K562 (cell line): Measurements from ENCODE around the gene ASIC3. TPM values are rescaled to one million over a fixed set of nuclear protein-coding genes. Genes with fewer than 3 reads are reported as not detected.
A peak's percentile ranks its signal among the peaks of the same experiment; 100 is the strongest.

ENCODE experiments used
- AFF1 ChIP-seq, 2 experiments: fragments of 450-650 bp; IDR thresholded peaks; 2 replicates each; pipeline ENCODE4 v1.6.1; 2018; ENCODE audit warnings: mild to moderate bottlenecking in 2 of 2, low read depth in 1 of 2; ENCODE audit not compliant: partially characterized antibody in 2 of 2
- ARHGAP35 ChIP-seq: fragments of 450-650 bp; IDR thresholded peaks from 2 replicates; pipeline ENCODE4 v1.6.1; 2018; ENCODE audit not compliant: partially characterized antibody
- CTCF ChIP-seq, 3 experiments: IDR thresholded peaks in 2 of 3; conservative IDR thresholded peaks in 1 of 3; 2 replicates each; pipeline ENCODE4 v1.5.1; 2011 to 2012; ENCODE audit warnings: low read length in 3 of 3, mild to moderate bottlenecking in 3 of 3, control low read depth in 2 of 3, improper control_type of control experiment in 1 of 3, inconsistent platforms in 1 of 3, low read depth in 1 of 3, mixed read lengths in 1 of 3, moderate library complexity in 1 of 3; ENCODE audit not compliant: insufficient read depth in 2 of 3
- HCFC1 ChIP-seq: IDR thresholded peaks from 2 replicates; pipeline ENCODE4 v1.6.1; 2012; ENCODE audit warnings: low read depth, low read length, improper control_type of control experiment
- JUN ChIP-seq, 2 experiments: sonication (generic) in 1 of 2; formaldehyde crosslinking in 1 of 2; IDR thresholded peaks; 2 replicates each; pipeline versions ENCODE4 v1.6.1 to v1.8.0; 2012 to 2022; ENCODE audit warnings: borderline replicate concordance in 2 of 2, mild to moderate bottlenecking in 2 of 2, improper control_type of control experiment in 1 of 2, low read depth in 1 of 2, low read length in 1 of 2, missing genetic modification reagents in 1 of 2
- MYBL2 ChIP-seq, 2 experiments: fragments of 450-650 bp in 1 of 2; sonication (generic) in 1 of 2; formaldehyde crosslinking in 1 of 2; IDR thresholded peaks; 2 replicates each; pipeline versions ENCODE4 v1.6.1 to v1.8.1; 2017 to 2022; ENCODE audit warnings: borderline replicate concordance in 1 of 2, inconsistent platforms in 1 of 2, low read depth in 1 of 2, mild to moderate bottlenecking in 1 of 2, missing genetic modification reagents in 1 of 2, moderate library complexity in 1 of 2
- MYC ChIP-seq, 2 experiments: fragments of 250-450 bp in 1 of 2; sonication (Bioruptor Pico) in 1 of 2; IDR thresholded peaks; 2 replicates each; pipeline versions ENCODE4 v1.5.1 to v1.6.1; 2012 to 2021; ENCODE audit warnings: low read depth in 2 of 2, borderline replicate concordance in 1 of 2, improper control_type of control experiment in 1 of 2, low read length in 1 of 2, mild to moderate bottlenecking in 1 of 2, moderate library complexity in 1 of 2
- NFE2 ChIP-seq: IDR thresholded peaks from 2 replicates; pipeline ENCODE4 v1.6.1; 2014; ENCODE audit warnings: antibody characterized with exemption, low read depth
- PBX2 ChIP-seq, 2 experiments: IDR thresholded peaks in 1 of 2; conservative IDR thresholded peaks in 1 of 2; 2 replicates each; pipeline ENCODE4 v1.6.1; 2016; ENCODE audit warnings: low read depth in 2 of 2, mild to moderate bottlenecking in 1 of 2, missing compliant biosample characterization in 1 of 2, missing genetic modification characterization in 1 of 2, moderate library complexity in 1 of 2
- PRDM10 ChIP-seq: fragments of 450-650 bp; IDR thresholded peaks from 2 replicates; pipeline ENCODE4 v1.6.1; 2018; ENCODE audit not compliant: partially characterized antibody
- ZNF707 ChIP-seq: fragments of 250-450 bp; sonication (Bioruptor Pico); conservative IDR thresholded peaks from 2 replicates; pipeline ENCODE4 v1.8.0; 2022; ENCODE audit warnings: inconsistent platforms, mild to moderate bottlenecking, moderate library complexity
- polyA plus RNA-seq, 8 experiments: library from polyadenylated mRNA; depleted of rRNA in 4 of 8; stranded (reverse) in 5 of 8; unstranded in 3 of 8; fragments of >200 nt; fragmentation: Nextera tagmentation in 2 of 8; fragmentation: Illumina TruSeq in 1 of 8; extraction: Ambion mirVana in 2 of 8; extraction: Trizol in 1 of 8; gene quantifications; 2 replicates each; pipeline versions ENCODE4 v1.2.1 to v1.2.3, GENCODE V29; 2011 to 2014; ENCODE audit warnings: inconsistent platforms in 1 of 8, missing spikeins in 1 of 8
- total RNA-seq, 7 experiments: library from RNA; depleted of rRNA in 6 of 7; stranded (reverse); fragments of >200 nt in 6 of 7; fragmentation: Illumina TruSeq in 2 of 7; extraction: Trizol in 2 of 7; gene quantifications; 2 replicates each; pipeline versions ENCODE4 v1.2.1 to v1.2.3, GENCODE V29; 2011 to 2021; ENCODE audit warnings: low replicate concordance in 1 of 7

ASIC3 gene
- total and polyA plus RNA-seq, 9 of the 15 experiments (the other 6 are each of a cell fraction or from before 2014, with no cell fraction given): 0.11 to 5.0 (median 0.87) TPM

- TF ChIP-seq AFF1 (IDR thresholded peaks at IDR 0.05; ENCODE audit: low read depth in 1 of 2, partially characterized antibody in 2 of 2) (peak in 1 of 2 experiments; percentile 57), ARHGAP35 (no peak), ZNF707 (CRISPR knock-in tag) (no peak), NFE2 (peak; percentile 53; the same call in 1 of the 2 replicates), CTCF (IDR thresholded peaks at IDR 0.05 in 2 of 3, conservative IDR thresholded peaks at IDR 0.05 in 1 of 3; ENCODE audit: insufficient read depth in 2 of 3, low read depth in 1 of 3, low read length in 3 of 3) (peak; percentile 32 to 52 (median 47); a peak in 5 of 6 replicates), MYBL2 (IDR thresholded peaks at IDR 0.05; ENCODE audit: low read depth) (no peak), MYBL2 (CRISPR knock-in tag; IDR thresholded peaks at IDR 0.05; ENCODE audit: borderline replicate concordance) (no peak), HCFC1 (peak; percentile 60), JUN (IDR thresholded peaks at IDR 0.05; ENCODE audit: borderline replicate concordance, low read depth, low read length) (peak; percentile 30; the same call in 1 of the 2 replicates), JUN (CRISPR knock-in tag; IDR thresholded peaks at IDR 0.05; ENCODE audit: borderline replicate concordance) (no peak), MYC (IDR thresholded peaks at IDR 0.05; ENCODE audit: low read depth, low read length) (peak; percentile 93), MYC (CRISPR knock-in tag; IDR thresholded peaks at IDR 0.05; ENCODE audit: borderline replicate concordance, low read depth) (0 out of 2 replicates have a peak, but pooled peaks have one; percentile 20), PRDM10 (peak; percentile 29), PBX2 (CRISPR knock-in tag; IDR thresholded peaks at IDR 0.05; ENCODE audit: low read depth) (no peak), PBX2 (tag; conservative IDR thresholded peaks at IDR 0.05; ENCODE audit: low read depth) (0 out of 2 replicates have a peak, but pooled peaks have one; percentile 42)
Observed at GRCh38 chr7:151056283-151056665, 7.9 kb downstream of the ASIC3 start (continued).
